K562 (cell line): ENCODE data around the gene ACSS2. TPM values are rescaled to one million over a fixed set of nuclear protein-coding genes. Genes with fewer than 3 reads are reported as not detected.

Experiments used
- ARID1B ChIP-seq: fragments of 450-650 bp; IDR thresholded peaks from 2 replicates; pipeline ENCODE4 v1.6.1; 2016; ENCODE audit warnings: antibody characterized with exemption, mild to moderate bottlenecking, inconsistent platforms
- BCL6 ChIP-seq: fragments of 250-450 bp; sonication (Bioruptor Pico); IDR thresholded peaks from 2 replicates; pipeline ENCODE4 v1.4.0; 2020
- BRF1 ChIP-seq: IDR thresholded peaks from 3 replicates; pipeline ENCODE4 v1.6.1; 2011; ENCODE audit warnings: borderline replicate concordance, mild to moderate bottlenecking; ENCODE audit not compliant: insufficient read length; ENCODE audit errors: extremely low read depth
- CBX2 ChIP-seq: fragments of 200-600 bp; sonication (generic); IDR thresholded peaks from one replicate; pipeline ENCODE4 v1.6.1; 2012; ENCODE audit warnings: mild to moderate bottlenecking, low read length, inconsistent platforms; ENCODE audit not compliant: insufficient read depth, poor library complexity, severe bottlenecking
- DDX20 ChIP-seq: fragments of 450-650 bp; IDR thresholded peaks from 2 replicates; pipeline ENCODE4 v1.6.1; 2016; ENCODE audit warnings: missing genetic modification characterization, low read depth, mild to moderate bottlenecking, missing compliant biosample characterization, moderate library complexity
- HCFC1 ChIP-seq: IDR thresholded peaks from 2 replicates; pipeline ENCODE4 v1.6.1; 2012; ENCODE audit warnings: low read depth, low read length, improper control_type of control experiment
- HDAC1 ChIP-seq, 2 experiments: fragments of 450-650 bp; IDR thresholded peaks; 2 replicates each; pipeline ENCODE4 v1.6.1; 2016 to 2017; ENCODE audit warnings: inconsistent platforms in 1 of 2, mild to moderate bottlenecking in 1 of 2, moderate library complexity in 1 of 2
- OTX1 ChIP-seq: fragments of 450-650 bp; formaldehyde crosslinking; IDR thresholded peaks from 2 replicates; pipeline ENCODE4 v1.4.0; 2022; ENCODE audit warnings: mild to moderate bottlenecking
- PTBP1 ChIP-seq: fragments of 200-400 bp; formaldehyde crosslinking; IDR thresholded peaks from 2 replicates; pipeline ENCODE4 v1.6.1; 2017; ENCODE audit warnings: low read depth, low read length
- RBM22 ChIP-seq: fragments of 200-400 bp; formaldehyde crosslinking; IDR thresholded peaks from 2 replicates; pipeline ENCODE4 v1.6.1; 2018; ENCODE audit warnings: low read length, low read depth; ENCODE audit not compliant: poor library complexity, severe bottlenecking
- SAFB2 ChIP-seq: fragments of 200-400 bp; formaldehyde crosslinking; IDR thresholded peaks from 2 replicates; pipeline ENCODE4 v1.6.1; 2018; ENCODE audit warnings: borderline replicate concordance, low read length, low read depth, moderate library complexity; ENCODE audit not compliant: severe bottlenecking
- TCF7 ChIP-seq: sonication (generic); IDR thresholded peaks from 2 replicates; pipeline ENCODE4 v1.6.1; 2016; ENCODE audit warnings: antibody characterized with exemption, borderline replicate concordance
- ZC3H8 ChIP-seq: fragments of 450-650 bp; IDR thresholded peaks from 2 replicates; pipeline ENCODE4 v1.6.1; 2017
- ZNF384 ChIP-seq: IDR thresholded peaks from 2 replicates; pipeline ENCODE4 v1.6.1; 2012; ENCODE audit warnings: low read depth, low read length, improper control_type of control experiment
- ZNF75A ChIP-seq: fragments of 450-650 bp; formaldehyde crosslinking; IDR thresholded peaks from 2 replicates; pipeline ENCODE4 v1.4.0; 2020; ENCODE audit warnings: mild to moderate bottlenecking
- ZNF766 ChIP-seq: fragments of 200-800 bp; sonication (Bioruptor generic); conservative IDR thresholded peaks from 2 replicates; pipeline ENCODE4 v1.6.1; 2016; ENCODE audit warnings: missing genetic modification characterization, missing compliant biosample characterization
- polyA plus RNA-seq, 8 experiments: library from polyadenylated mRNA; depleted of rRNA in 4 of 8; stranded (reverse) in 5 of 8; unstranded in 3 of 8; fragments of >200 nt; fragmentation: Nextera tagmentation in 2 of 8; fragmentation: Illumina TruSeq in 1 of 8; extraction: Ambion mirVana in 2 of 8; extraction: Trizol in 1 of 8; gene quantifications; 2 replicates each; pipeline versions ENCODE4 v1.2.1 to v1.2.3, GENCODE V29; 2011 to 2014; ENCODE audit warnings: inconsistent platforms in 1 of 8, missing spikeins in 1 of 8
- total RNA-seq, 7 experiments: library from RNA; depleted of rRNA in 6 of 7; stranded (reverse); fragments of >200 nt in 6 of 7; fragmentation: Illumina TruSeq in 2 of 7; extraction: Trizol in 2 of 7; gene quantifications; 2 replicates each; pipeline versions ENCODE4 v1.2.1 to v1.2.3, GENCODE V29; 2011 to 2021; ENCODE audit warnings: low replicate concordance in 1 of 7
- TF ChIP-seq, protein P1 (sequence below): fragments of 450-650 bp; IDR thresholded peaks from 2 replicates; pipeline ENCODE4 v1.6.1; 2014; ENCODE audit warnings: low read depth, mild to moderate bottlenecking, moderate library complexity, borderline replicate concordance
- TF ChIP-seq, protein P2 (sequence below): fragments of 250-450 bp; sonication (Bioruptor Pico); IDR thresholded peaks from 2 replicates; pipeline ENCODE4 v1.8.0; 2022; ENCODE audit warnings: moderate library complexity, mild to moderate bottlenecking, inconsistent platforms
- TF ChIP-seq, protein P3 (sequence below): conservative IDR thresholded peaks from 2 replicates; pipeline ENCODE4 v1.6.1; 2011; ENCODE audit warnings: low read depth, mild to moderate bottlenecking, low read length; ENCODE audit not compliant: control insufficient read depth

ACSS2 gene
- total and polyA plus RNA-seq, 9 of the 15 experiments (the other 6 are each of a cell fraction or from before 2014, with no cell fraction given) = 21.9 to 246 (median 66.2) TPM

DNA sequence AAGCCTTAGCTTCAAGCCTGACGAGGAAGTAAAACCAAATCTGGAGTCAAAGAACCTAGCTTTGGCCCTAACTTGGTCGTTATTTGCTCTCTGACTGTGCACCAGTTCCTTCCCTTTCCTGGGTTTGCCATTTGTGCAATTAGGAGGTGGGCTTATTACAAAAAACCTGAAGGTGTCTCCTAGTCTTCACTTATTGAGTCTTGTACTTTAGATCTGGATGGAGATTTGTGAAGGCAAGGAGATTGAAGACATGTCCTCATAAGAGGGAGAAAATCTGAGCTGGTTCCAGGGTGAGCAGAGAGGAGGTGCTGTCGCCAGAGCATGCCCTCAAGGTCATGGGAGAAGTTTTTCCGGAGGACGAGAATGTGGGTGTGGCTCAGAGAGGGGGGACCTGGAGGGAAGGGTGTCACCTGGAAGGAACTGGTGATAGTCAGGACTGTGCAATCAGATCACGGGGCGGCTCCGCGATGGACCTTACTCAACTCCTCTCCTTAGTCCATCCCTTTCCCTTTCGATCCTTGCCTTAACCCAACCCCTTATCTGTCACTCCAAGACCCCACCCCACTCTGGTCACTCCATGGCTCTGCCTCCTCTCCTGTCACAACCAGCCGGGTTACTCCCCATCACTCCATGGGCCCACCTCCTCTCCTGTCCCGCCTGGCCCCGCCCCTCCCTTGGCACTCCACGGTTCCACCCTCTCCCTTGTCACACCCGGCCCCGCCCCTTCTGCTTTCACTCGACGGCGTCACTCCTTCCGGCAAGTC, 588 bp upstream of the ACSS2 start (continued):
- TF ChIP-seq RBM22 (no peak), ZC3H8 (no peak), PTBP1 (no peak), SAFB2 (no peak), BCL6 (CRISPR knock-in tag) (no peak), ARID1B (peak; percentile 48; the same call in 1 of the 2 replicates), HDAC1 (IDR thresholded peaks at IDR 0.05) (peak in 1 of 2 experiments; percentile 75; a peak in 2 of 4 replicates), CBX2 (no peak), ZNF384 (no peak), HCFC1 (no peak), OTX1 (CRISPR knock-in tag) (no peak), DDX20 (tag) (no peak), ZNF766 (CRISPR knock-in tag) (no peak), ZNF75A (CRISPR knock-in tag) (no peak), TCF7 (no peak), BRF1 (no peak)
- TF ChIP-seq, protein P1, sequence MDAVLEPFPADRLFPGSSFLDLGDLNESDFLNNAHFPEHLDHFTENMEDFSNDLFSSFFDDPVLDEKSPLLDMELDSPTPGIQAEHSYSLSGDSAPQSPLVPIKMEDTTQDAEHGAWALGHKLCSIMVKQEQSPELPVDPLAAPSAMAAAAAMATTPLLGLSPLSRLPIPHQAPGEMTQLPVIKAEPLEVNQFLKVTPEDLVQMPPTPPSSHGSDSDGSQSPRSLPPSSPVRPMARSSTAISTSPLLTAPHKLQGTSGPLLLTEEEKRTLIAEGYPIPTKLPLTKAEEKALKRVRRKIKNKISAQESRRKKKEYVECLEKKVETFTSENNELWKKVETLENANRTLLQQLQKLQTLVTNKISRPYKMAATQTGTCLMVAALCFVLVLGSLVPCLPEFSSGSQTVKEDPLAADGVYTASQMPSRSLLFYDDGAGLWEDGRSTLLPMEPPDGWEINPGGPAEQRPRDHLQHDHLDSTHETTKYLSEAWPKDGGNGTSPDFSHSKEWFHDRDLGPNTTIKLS = no peak
- TF ChIP-seq, protein P2, sequence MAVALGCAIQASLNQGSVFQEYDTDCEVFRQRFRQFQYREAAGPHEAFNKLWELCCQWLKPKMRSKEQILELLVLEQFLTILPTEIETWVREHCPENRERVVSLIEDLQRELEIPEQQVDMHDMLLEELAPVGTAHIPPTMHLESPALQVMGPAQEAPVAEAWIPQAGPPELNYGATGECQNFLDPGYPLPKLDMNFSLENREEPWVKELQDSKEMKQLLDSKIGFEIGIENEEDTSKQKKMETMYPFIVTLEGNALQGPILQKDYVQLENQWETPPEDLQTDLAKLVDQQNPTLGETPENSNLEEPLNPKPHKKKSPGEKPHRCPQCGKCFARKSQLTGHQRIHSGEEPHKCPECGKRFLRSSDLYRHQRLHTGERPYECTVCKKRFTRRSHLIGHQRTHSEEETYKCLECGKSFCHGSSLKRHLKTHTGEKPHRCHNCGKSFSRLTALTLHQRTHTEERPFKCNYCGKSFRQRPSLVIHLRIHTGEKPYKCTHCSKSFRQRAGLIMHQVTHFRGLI (CRISPR knock-in tag) = no peak
- TF ChIP-seq, protein P3, sequence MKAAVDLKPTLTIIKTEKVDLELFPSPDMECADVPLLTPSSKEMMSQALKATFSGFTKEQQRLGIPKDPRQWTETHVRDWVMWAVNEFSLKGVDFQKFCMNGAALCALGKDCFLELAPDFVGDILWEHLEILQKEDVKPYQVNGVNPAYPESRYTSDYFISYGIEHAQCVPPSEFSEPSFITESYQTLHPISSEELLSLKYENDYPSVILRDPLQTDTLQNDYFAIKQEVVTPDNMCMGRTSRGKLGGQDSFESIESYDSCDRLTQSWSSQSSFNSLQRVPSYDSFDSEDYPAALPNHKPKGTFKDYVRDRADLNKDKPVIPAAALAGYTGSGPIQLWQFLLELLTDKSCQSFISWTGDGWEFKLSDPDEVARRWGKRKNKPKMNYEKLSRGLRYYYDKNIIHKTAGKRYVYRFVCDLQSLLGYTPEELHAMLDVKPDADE = no peak
